CD4-positive, alpha-beta T cell treated with Interleukin-2 at 100 ng/mL for 4 hours (primary cell): ENCODE measurements around the gene GPATCH2L.

Source experiments
- DNase-seq: peaks from one replicate; pipeline ENCODE4 v3.0.0-alpha.2; 2020; ENCODE audit warnings: low spot score

GPATCH2L gene

DNA sequence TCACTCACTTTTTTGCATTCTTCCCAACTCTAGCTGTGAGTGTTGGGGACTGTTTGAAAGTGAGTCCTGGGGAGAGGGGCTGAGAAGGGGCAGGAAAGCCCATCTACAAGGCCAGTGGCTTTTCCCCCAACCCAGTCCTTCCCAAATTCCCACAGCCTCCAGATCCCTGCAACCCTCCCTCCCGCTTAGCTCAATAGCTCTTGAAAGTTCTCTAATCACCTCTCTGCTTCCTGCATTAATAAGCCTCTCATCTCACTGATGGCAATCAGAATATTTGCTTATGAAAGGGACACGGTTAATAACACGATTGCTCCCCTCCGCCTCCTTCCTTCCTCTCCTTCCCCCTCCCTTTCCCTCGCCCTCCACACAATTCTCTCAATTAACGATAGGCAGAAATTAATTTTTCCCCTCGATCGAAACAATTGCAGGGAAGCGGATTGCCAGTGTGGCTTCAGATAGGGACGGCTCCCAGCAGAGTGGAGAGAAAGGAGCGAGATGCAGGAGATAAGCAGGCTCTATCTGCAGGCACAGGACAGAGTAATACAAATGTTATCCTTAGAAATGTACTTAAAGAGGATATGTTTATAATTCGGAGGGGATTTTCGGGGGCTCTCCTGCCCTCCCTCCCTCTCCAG is 15.1 kb upstream of the GPATCH2L start:
- DNase-seq: no peak

DNA sequence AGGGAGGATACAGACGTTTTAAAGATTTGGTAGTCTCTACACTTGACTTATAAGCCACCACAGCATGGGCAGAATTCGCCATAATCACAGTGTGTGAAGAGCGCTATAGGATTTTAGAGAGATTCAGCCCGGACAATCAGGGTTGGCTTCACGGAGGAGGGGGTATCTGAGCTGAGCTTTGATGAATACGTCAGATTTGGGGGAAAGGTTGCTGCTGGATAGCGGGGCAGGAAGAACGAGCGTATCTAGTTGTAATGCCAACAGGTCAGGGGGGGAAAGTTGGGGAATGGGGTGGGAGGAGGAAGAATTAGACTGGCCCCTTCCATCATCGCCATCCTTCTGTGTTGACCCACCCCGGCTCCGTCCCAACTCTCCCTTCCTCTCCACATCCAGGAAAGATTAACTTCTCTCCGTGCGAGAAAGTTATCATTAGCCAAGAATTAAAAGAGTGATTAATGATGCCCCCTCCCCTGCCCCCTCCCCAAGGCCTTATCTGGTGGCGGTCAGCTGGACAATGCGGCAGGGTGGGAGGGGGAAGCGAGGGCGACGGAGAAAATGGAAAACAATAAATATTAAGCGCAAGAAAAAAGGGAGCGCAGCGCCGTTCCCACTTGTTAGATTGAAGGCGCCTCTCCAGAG is 13.5 kb upstream of the GPATCH2L start:
- DNase-seq: no peak

GRCh38 chr14:76138758-76139723 is 12.7 kb upstream of the GPATCH2L start:
- no peak for DNase-seq

GRCh38 chr14:76143642-76144041 is 8.1 kb upstream of the GPATCH2L start:
- no peak for DNase-seq

GRCh38 chr14:76146976-76147375 is 4.7 kb upstream of the GPATCH2L start:
- DNase-seq: no peak

DNA sequence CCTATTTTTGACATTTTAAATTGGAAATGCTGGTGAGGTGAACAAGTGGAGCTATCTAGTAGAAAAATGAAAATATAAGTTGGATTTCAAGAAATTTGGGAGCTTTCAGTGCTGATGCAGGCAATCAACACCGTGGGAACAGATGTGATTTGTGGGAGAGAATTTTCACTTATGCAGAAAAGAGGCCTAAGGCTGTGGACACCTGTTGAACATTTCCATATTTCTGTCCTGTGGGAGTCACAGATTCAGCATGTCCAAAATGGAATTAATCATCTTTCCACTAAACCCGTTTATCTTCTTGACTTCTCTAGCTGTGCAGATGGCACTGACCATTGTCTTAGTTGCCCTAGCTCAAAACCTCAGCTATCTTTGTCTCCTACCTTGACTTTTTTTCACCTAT is 2.5 kb upstream of the GPATCH2L start:
- DNase-seq: no peak

GRCh38 chr14:76152333-76152681 is 585 bp downstream of the GPATCH2L start:
- DNase-seq: peak; percentile 77

- DNase-seq: no peak
Measured at GRCh38 chr14:76153919-76154318, 2.2 kb downstream of the GPATCH2L start.

DNA sequence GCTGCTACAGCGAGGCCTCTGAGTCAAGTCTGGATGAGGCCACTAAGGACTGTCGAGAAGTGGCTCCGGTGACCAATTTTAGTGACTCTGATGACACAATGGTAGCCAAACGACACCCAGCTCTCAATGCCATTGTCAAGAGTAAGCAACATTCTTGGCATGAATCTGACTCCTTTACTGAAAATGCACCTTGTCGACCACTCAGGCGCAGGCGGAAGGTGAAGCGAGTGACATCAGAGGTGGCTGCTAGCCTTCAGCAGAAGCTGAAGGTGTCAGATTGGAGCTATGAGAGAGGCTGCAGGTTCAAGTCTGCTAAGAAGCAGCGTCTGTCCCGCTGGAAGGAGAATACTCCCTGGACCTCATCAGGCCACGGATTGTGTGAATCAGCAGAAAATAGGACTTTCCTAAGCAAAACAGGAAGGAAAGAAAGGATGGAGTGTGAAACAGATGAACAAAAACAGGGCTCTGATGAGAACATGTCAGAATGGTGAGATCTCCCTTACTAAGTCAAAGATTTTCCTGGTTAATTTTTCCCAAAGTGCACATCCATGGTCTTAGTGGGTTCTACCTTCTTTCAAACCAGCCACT is 2.9 kb downstream of the GPATCH2L start:
- no peak for DNase-seq

DNA sequence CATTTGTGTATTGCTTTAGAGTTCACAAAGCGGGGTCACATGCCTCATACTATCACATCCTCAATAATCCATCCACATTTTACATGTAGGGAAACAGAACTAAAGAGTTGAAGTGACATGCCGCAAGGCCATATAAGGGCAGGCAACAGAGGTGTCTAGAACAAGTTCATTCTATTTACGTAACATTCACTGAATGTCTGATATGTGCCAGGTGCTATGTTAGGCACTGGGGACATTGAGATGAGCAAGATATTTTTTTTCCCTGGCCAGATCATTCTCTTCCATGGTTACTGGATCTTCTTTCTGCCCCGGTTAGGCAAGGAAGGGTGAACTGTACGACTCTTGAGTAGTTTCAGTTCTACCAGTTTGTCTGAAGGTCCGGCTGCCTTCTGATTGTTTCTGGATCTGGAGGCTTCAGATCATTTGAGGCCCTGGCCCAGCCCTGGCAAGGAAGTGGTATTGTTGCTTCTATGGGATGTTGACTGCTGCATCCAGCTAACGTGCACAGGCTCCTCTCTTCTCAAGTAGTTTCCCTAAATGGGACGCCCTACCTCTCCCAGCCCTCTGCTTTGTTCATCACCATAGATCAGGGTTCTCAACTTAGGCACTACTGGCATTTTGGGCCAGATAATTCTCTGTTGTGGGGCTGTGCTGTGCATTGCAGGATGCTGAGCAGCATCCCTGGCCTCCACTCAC is 12.1 kb downstream of the GPATCH2L start:
- no peak for DNase-seq

GRCh38 chr14:76168531-76168930 is 16.8 kb downstream of the GPATCH2L start:
- DNase-seq: no peak

GRCh38 chr14:76169776-76170175 is 18.1 kb downstream of the GPATCH2L start:
- no peak for DNase-seq

DNA sequence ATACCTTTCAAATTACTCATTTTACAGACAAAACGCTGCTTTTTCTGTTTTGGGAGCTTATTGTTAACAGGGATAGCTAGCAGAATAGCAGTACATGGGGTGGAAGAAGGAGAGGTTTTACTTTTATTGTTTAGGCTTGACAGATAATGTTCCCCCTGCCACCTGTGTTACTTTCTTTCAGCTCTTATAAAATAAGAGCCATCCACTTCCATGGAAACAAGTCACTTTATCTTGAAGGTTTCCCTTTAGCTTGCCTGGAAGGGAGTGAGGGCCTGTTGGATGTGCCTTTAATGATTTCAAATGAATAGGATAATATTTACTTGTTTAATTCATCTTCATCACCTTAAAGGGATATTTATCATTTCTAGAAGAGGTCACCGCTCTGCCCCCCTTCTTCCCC is 23.3 kb downstream of the GPATCH2L start:
- DNase-seq: no peak

DNA sequence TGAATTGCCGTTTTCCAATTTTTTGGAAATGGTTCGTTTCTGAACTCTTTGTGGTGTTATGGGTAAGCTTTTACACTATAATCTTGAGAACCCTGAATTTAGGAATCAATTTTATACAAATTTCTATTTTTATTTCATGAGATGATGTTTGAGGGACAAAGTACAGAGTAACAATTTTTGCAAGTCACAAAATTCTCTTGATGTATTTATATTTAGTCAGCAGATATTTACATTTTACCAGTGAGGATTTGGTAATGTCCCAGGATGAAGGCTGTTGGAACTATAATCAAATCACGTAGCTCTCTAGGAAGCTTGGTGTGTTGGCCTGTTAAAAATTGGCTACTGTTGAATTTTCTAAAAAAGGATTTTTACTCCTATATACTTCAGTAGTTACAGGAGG is 24.2 kb downstream of the GPATCH2L start:
- no peak for DNase-seq

GRCh38 chr14:76181546-76181945 is 29.8 kb downstream of the GPATCH2L start:
- peak; percentile 6 for DNase-seq

GRCh38 chr14:76186308-76187027 is 34.7 kb downstream of the GPATCH2L start:
- no peak for DNase-seq

DNA sequence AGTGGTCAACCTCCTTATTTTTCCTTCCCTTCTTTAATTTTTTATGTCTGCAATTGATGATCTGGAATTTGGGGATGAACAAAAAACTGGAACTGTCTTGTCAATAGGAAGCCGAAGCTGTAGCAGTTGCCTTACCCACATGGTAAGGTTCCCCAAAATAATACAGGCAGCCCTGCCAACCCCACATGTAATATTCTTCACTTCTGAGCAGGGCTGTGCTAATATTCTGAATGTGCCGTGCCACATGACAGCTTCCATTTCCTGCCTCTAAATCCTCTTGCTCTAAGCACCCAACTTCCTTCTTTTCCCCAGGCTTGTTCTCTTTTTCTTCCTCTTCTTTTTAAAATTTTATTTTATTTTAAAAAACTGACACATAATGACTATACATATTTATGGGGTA is 39.6 kb downstream of the GPATCH2L start:
- DNase-seq: no peak

DNA sequence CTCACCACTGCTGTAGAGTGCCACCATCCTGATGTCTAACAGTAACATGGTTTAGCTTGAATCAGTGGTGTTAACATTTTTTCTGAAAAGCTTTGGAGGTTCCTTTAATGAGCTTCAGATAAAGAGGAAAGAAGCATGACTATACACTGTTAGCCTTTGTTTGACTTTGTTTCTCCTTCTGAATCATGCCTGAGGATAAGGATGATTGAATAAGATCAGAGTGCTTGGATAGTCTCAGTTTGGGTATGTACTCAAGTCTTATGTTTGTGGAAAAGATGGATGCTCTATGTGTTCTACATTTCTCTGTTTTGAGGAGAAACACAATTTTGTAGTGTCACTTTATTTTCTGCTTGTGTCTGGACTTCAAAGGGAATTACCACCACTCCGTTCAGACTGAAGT is 42.0 kb downstream of the GPATCH2L start:
- no peak for DNase-seq

GRCh38 chr14:76194327-76194726 is 42.6 kb downstream of the GPATCH2L start:
- DNase-seq: no peak

GRCh38 chr14:76195003-76195402 is 43.3 kb downstream of the GPATCH2L start:
- DNase-seq: no peak

DNA sequence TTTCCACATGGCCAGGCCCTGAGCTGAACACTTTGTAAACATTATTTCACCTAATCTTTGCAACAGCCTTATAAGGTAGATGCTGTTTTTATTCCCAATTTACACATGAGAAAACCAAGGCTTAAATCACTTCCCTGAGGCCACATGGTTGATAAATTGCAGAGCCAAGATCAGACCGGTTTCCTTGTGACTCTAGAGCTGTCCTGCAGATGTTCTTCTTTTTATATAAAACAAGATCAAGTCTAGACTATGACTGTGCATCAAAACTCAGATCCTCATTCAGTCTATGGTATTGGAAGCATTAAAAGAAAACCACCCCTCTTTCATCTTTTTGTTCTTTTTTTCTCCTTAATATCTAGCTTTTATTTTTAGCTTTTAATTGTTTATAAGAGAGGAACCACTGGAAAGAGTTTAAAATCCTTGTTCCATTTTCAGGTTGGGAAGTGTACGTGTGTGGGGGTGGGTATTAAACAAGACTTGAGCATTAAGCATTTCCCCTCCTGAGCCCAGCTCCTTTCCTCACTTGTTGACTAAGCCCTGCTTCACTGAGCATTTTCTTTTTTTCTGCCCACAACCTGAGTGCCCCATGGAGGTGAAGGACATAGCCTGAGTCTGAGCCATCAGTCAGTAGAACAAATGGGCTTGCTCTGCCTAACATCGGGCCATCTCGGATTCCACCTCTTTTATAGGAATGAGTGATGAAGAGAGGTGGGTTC is 45.4 kb downstream of the GPATCH2L start:
- no peak for DNase-seq
